Neutrophil (primary cell): ENCODE data around the gene ADAMTS13.

Experiments
- H3K27ac ChIP-seq: fragments of 200-600 bp; sonication (generic); 2 replicates; pipeline ENCODE4 v1.5.1; 2016; ENCODE audit warnings: mild to moderate bottlenecking, moderate library complexity
- H3K27me3 ChIP-seq: fragments of 200-600 bp; sonication (generic); 2 replicates; pipeline ENCODE4 v1.6.0; 2016; ENCODE audit warnings: mild to moderate bottlenecking
- H3K36me3 ChIP-seq: fragments of 200-600 bp; sonication (generic); 2 replicates; pipeline ENCODE4 v1.5.1; 2017
- H3K4me1 ChIP-seq, 2 experiments: fragments of 200-600 bp in 1 of 2; sonication (generic) in 1 of 2; 1 replicate in 1 of 2; 2 replicates in 1 of 2; pipeline versions ENCODE4 v1.5.1 to v1.6.1; 2013 to 2016; ENCODE audit warnings: low read depth in 1 of 2, low read length in 1 of 2, mild to moderate bottlenecking in 1 of 2, moderate library complexity in 1 of 2; ENCODE audit not compliant: control insufficient read depth in 1 of 2, insufficient read depth in 1 of 2
- H3K4me3 ChIP-seq, 2 experiments: fragments of 200-600 bp in 1 of 2; sonication (generic) in 1 of 2; 1 replicate in 1 of 2; 2 replicates in 1 of 2; pipeline ENCODE4 v1.5.1; 2013 to 2016; ENCODE audit warnings: low read depth in 1 of 2, low read length in 1 of 2, mild to moderate bottlenecking in 1 of 2, moderate library complexity in 1 of 2
- H3K9me3 ChIP-seq: fragments of 200-600 bp; sonication (generic); 2 replicates; pipeline ENCODE4 v1.5.1; 2016
- TF ChIP-seq, protein P1 (sequence below): fragments of 200-600 bp; sonication (generic); IDR thresholded peaks from 2 replicates; pipeline ENCODE4 v1.5.1; 2016; ENCODE audit warnings: antibody characterized with exemption

ADAMTS13 gene

DNA sequence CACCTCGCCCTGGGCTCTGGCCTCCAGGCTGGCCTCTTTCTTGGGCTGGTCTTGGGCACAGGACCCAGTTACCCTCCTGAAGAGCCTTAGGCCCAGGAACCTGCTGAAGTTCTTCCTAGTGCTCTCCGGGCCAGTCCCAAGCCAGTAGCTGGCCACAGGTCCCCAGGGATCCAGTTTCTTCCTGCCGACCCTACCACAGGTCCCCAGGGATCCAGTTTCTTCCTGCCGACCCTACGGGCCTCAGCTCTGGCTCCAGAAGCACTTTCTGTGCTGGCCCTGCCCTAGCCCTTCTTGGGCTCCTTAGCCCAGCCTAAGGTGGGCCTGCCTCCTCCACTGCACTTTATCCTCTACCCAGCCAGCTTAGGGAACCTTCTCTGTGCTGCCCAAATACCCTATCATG, 19.4 kb downstream of the ADAMTS13 start:
- TF ChIP-seq, protein P1, sequence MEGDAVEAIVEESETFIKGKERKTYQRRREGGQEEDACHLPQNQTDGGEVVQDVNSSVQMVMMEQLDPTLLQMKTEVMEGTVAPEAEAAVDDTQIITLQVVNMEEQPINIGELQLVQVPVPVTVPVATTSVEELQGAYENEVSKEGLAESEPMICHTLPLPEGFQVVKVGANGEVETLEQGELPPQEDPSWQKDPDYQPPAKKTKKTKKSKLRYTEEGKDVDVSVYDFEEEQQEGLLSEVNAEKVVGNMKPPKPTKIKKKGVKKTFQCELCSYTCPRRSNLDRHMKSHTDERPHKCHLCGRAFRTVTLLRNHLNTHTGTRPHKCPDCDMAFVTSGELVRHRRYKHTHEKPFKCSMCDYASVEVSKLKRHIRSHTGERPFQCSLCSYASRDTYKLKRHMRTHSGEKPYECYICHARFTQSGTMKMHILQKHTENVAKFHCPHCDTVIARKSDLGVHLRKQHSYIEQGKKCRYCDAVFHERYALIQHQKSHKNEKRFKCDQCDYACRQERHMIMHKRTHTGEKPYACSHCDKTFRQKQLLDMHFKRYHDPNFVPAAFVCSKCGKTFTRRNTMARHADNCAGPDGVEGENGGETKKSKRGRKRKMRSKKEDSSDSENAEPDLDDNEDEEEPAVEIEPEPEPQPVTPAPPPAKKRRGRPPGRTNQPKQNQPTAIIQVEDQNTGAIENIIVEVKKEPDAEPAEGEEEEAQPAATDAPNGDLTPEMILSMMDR: no peak
- Histone ChIP-seq H3K4me1 (no peaks in the 10 kb centered on the region), H3K27me3 (no peaks in the 10 kb centered on the region), H3K9me3 (no peaks in the 10 kb centered on the region), H3K36me3 (no peaks in the 10 kb centered on the region), H3K27ac (no peak overlapping the region), H3K4me3 (no peak overlapping the region)

DNA sequence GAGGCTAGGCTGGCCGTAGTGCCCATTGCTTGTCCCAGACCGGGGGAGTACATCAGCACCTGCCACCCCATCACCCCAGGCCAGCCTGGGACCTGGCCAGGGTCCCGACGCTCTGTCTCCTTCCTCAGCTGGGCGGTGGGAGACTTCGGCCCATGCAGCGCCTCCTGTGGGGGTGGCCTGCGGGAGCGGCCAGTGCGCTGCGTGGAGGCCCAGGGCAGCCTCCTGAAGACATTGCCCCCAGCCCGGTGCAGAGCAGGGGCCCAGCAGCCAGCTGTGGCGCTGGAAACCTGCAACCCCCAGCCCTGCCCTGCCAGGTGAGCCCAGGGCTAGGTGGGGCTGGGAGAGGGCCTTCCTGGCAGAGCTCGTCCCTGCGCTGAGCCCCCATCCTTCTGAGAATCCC, 21.1 kb downstream of the ADAMTS13 start:
- H3K4me1 ChIP-seq: no peaks in the 10 kb centered on the region
- no peaks in the 10 kb centered on the region for H3K36me3 ChIP-seq
- no peaks in the 10 kb centered on the region for H3K9me3 ChIP-seq
- no peak overlapping the region for H3K4me3 ChIP-seq
- TF ChIP-seq, protein P1: no peak
- no peaks in the 10 kb centered on the region for H3K27me3 ChIP-seq
- no peak overlapping the region for H3K27ac ChIP-seq

DNA sequence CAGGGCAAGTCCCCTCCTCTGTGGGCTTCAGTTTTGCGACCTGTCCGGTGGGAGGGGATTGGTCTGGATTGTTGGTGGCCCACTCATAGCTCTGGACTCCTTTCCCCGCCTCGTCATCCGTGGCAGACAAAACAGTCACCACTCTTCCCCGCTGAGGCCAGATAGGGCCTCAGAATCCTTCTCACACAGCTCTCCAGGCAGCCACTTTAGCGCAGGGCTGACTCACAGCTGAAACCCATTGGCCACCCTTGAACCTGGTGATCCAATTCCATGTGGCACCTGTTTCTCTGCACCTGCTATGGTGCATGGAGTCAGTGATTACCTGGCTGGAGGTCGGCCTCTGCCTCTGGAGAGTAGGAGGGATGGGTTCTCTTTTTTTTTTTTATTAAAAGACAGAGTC, 21.8 kb downstream of the ADAMTS13 start:
- Histone ChIP-seq H3K4me1 (no peaks in the 10 kb centered on the region), H3K36me3 (no peaks in the 10 kb centered on the region), H3K27me3 (no peaks in the 10 kb centered on the region), H3K4me3 (no peak overlapping the region), H3K27ac (no peak overlapping the region), H3K9me3 (no peaks in the 10 kb centered on the region)
- TF ChIP-seq, protein P1: no peak

DNA sequence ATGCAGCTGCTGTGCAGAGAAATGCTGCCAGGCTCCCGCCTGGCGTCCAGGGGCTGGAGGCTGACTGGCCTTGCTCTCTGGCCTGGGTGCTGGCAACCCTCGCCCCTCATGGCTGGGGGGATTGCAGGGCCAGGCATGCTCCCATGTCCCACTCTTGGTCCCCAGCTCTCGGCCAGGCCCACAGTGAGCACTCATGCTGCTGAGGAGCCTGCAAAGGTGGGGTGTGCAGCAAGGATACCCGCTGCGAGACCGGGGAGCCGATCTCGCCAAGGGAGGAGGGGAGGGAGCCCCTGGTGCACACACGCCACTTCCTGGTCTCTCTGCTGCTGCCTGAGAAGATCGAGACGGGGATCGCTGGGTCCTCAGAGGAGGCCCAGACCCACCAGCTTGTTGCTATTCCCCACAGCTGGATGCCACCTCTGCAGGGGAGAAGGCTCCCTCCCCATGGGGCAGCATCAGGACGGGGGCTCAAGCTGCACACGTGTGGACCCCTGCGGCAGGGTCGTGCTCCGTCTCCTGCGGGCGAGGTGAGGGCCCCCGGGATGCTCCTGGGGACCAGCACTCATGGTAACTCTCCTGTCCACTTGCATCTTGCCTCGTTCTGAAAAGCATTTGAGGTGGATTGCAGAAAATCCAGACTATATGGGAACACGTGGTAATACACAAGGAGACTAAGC, 23.3 kb downstream of the ADAMTS13 start:
- H3K36me3 ChIP-seq: no peaks in the 10 kb centered on the region
- H3K9me3 ChIP-seq: no peaks in the 10 kb centered on the region
- H3K4me1 ChIP-seq: no peaks in the 10 kb centered on the region
- no peak overlapping the region for H3K27ac ChIP-seq
- TF ChIP-seq, protein P1: no peak
- H3K27me3 ChIP-seq: no peaks in the 10 kb centered on the region
- H3K4me3 ChIP-seq: no peak overlapping the region

DNA sequence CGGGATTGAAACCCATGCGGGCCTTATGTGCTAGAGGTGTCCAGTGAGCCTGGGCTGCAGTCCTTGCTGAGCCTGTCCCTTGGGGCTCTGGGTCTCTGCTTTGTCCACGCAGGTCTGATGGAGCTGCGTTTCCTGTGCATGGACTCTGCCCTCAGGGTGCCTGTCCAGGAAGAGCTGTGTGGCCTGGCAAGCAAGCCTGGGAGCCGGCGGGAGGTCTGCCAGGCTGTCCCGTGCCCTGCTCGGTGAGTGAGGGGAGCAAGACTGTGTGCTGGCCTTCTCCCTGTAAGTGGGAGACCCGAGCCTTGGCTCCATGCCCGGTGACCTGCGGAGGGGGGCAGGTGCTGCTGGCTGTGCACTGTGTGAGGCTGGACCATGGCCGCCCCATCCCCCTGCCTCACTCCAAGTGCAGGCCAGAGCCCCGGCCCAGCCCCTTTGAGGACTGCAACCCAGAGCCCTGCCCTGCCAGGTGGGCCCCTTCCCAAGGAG, 26.4 kb downstream of the ADAMTS13 start:
- no peaks in the 10 kb centered on the region for H3K36me3 ChIP-seq
- H3K9me3 ChIP-seq: no peaks in the 10 kb centered on the region
- H3K4me1 ChIP-seq: no peaks in the 10 kb centered on the region
- TF ChIP-seq, protein P1: no peak
- H3K27ac ChIP-seq: no peak overlapping the region
- H3K27me3 ChIP-seq: no peaks in the 10 kb centered on the region
- H3K4me3 ChIP-seq: no peak overlapping the region
